ENCODE measurements around the gene EMX2.
"Not testable (repeated sequence)": the region's sequence is repeated elsewhere in the genome, so short reads cannot be mapped to it uniquely, and the experiment has no call there.

Gene EMX2

GRCh38 chr10:117556356-117556755, 13.8 kb downstream of the EMX2 start:
- DNase-seq (ENCODE audit: low read depth, low spot score) = no peak

GRCh38 chr10:117559712-117560111, 17.2 kb downstream of the EMX2 start:
- no peak for DNase-seq (ENCODE audit: low read depth, low spot score)

- no peak for DNase-seq (ENCODE audit: low read depth, low spot score)
Observed at GRCh38 chr10:117560942-117561341, 18.4 kb downstream of the EMX2 start.

GRCh38 chr10:117562220-117562619, 19.7 kb downstream of the EMX2 start:
- no peak for DNase-seq (ENCODE audit: low read depth, low spot score)

- no peak for DNase-seq (ENCODE audit: low read depth, low spot score)
Observed at GRCh38 chr10:117562896-117563737, 20.6 kb downstream of the EMX2 start.

- no peak for DNase-seq (ENCODE audit: low read depth, low spot score)
Observed at GRCh38 chr10:117563780-117564179, 21.2 kb downstream of the EMX2 start.

- no peak for DNase-seq (ENCODE audit: low read depth, low spot score)
Observed at GRCh38 chr10:117565068-117565467, 22.5 kb downstream of the EMX2 start.

GRCh38 chr10:117568334-117568733, 25.8 kb downstream of the EMX2 start:
- no peak for DNase-seq (ENCODE audit: low read depth, low spot score)

- DNase-seq (ENCODE audit: low read depth, low spot score) = no peak
Observed at GRCh38 chr10:117569610-117570390, 27.3 kb downstream of the EMX2 start.

- no peak for DNase-seq (ENCODE audit: low read depth, low spot score)
Observed at GRCh38 chr10:117570880-117571279, 28.3 kb downstream of the EMX2 start.

- peak; percentile 44 for DNase-seq (ENCODE audit: low read depth, low spot score)
Observed at GRCh38 chr10:117574498-117575146, 32.1 kb downstream of the EMX2 start.

- no peak for DNase-seq (ENCODE audit: low read depth, low spot score)
Observed at GRCh38 chr10:117578490-117578889, 35.9 kb downstream of the EMX2 start.

- DNase-seq (ENCODE audit: low read depth, low spot score) = no peak
Observed at GRCh38 chr10:117578999-117579590, 36.5 kb downstream of the EMX2 start.

GRCh38 chr10:117581961-117582360, 39.4 kb downstream of the EMX2 start:
- DNase-seq (ENCODE audit: low read depth, low spot score) = no peak

- DNase-seq (ENCODE audit: low read depth, low spot score) = not testable (repeated sequence)
Observed at GRCh38 chr10:117584831-117585230, 42.3 kb downstream of the EMX2 start.

- DNase-seq (ENCODE audit: low read depth, low spot score) = no peak
Observed at GRCh38 chr10:117587036-117587435, 44.5 kb downstream of the EMX2 start.

- DNase-seq (ENCODE audit: low read depth, low spot score) = no peak
Observed at GRCh38 chr10:117590101-117590875, 47.7 kb downstream of the EMX2 start.

GRCh38 chr10:117591043-117591442, 48.5 kb downstream of the EMX2 start:
- DNase-seq (ENCODE audit: low read depth, low spot score) = no peak

GRCh38 chr10:117594722-117595121, 52.2 kb downstream of the EMX2 start:
- DNase-seq (ENCODE audit: low read depth, low spot score) = no peak

- peak; percentile 7 for DNase-seq (ENCODE audit: low read depth, low spot score)
Observed at GRCh38 chr10:117596706-117597105, 54.2 kb downstream of the EMX2 start.

GRCh38 chr10:117597216-117597615, 54.7 kb downstream of the EMX2 start:
- DNase-seq (ENCODE audit: low read depth, low spot score) = no peak

Data from ELF-1 (cell line).